ENCODE data around the gene ALG10.
"Not testable (repeated sequence)": the region's sequence is repeated elsewhere in the genome, so short reads cannot be mapped to it uniquely, and the experiment has no call there.

ALG10 gene

GRCh38 chr12:33988197-33988805, 34.0 kb upstream of the ALG10 start:
- no peaks in the 10 kb centered on the region for H3K79me2 ChIP-seq (ENCODE audit: insufficient read depth, low read length)
- no peaks in the 10 kb centered on the region for H3F3A ChIP-seq (ENCODE audit: low read depth)
- TF ChIP-seq CTCF (conservative IDR thresholded peaks at IDR 0.05; ENCODE audit: low read length) (no peak), EZH2phosphoT487 (IDR thresholded peaks at IDR 0.05; ENCODE audit: borderline replicate concordance) (no peak)
- no peaks in the 10 kb centered on the region for H3K36me3 ChIP-seq (ENCODE audit: insufficient read depth, low read length)
- no peaks in the 10 kb centered on the region for H3K9me3 ChIP-seq (ENCODE audit: insufficient read depth, low read depth, low read length)
- H3K4me3 ChIP-seq (ENCODE audit: low read length, poor library complexity, severe bottlenecking): no peak overlapping the region
- H3K4me1 ChIP-seq (ENCODE audit: insufficient read depth, low read length, poor library complexity, severe bottlenecking): no peaks in the 10 kb centered on the region
- H3K27me3 ChIP-seq (ENCODE audit: insufficient read depth, low read length, poor library complexity, severe bottlenecking): no peaks in the 10 kb centered on the region
- no peaks in the 10 kb centered on the region for H3K9me2 ChIP-seq (replicated peaks; ENCODE audit: low read depth, low read length)
- H2AFZ ChIP-seq (ENCODE audit: low read length): no peak overlapping the region
- H3K9ac ChIP-seq (ENCODE audit: low read depth, low read length, poor library complexity, severe bottlenecking): no peak overlapping the region
- H3K4me2 ChIP-seq (ENCODE audit: low read depth, low read length, poor library complexity, severe bottlenecking): no peak overlapping the region
- no peaks in the 10 kb centered on the region for H4K20me1 ChIP-seq (ENCODE audit: insufficient read depth, low read length, poor library complexity, severe bottlenecking)

GRCh38 chr12:33988913-33989312, 33.4 kb upstream of the ALG10 start:
- no peaks in the 10 kb centered on the region for H4K20me1 ChIP-seq (ENCODE audit: insufficient read depth, low read length, poor library complexity, severe bottlenecking)
- H3K9me3 ChIP-seq (ENCODE audit: insufficient read depth, low read depth, low read length): no peaks in the 10 kb centered on the region
- no peaks in the 10 kb centered on the region for H3K4me1 ChIP-seq (ENCODE audit: insufficient read depth, low read length, poor library complexity, severe bottlenecking)
- H3K27me3 ChIP-seq (ENCODE audit: insufficient read depth, low read length, poor library complexity, severe bottlenecking): no peaks in the 10 kb centered on the region
- no peak overlapping the region for H3K4me3 ChIP-seq (ENCODE audit: low read length, poor library complexity, severe bottlenecking)
- no peaks in the 10 kb centered on the region for H3K36me3 ChIP-seq (ENCODE audit: insufficient read depth, low read length)
- H3K4me2 ChIP-seq (ENCODE audit: low read depth, low read length, poor library complexity, severe bottlenecking): no peak overlapping the region
- H3K9ac ChIP-seq (ENCODE audit: low read depth, low read length, poor library complexity, severe bottlenecking): no peak overlapping the region
- no peaks in the 10 kb centered on the region for H3K9me2 ChIP-seq (replicated peaks; ENCODE audit: low read depth, low read length)
- no peaks in the 10 kb centered on the region for H3F3A ChIP-seq (ENCODE audit: low read depth)
- no peaks in the 10 kb centered on the region for H3K79me2 ChIP-seq (ENCODE audit: insufficient read depth, low read length)
- no peak overlapping the region for H2AFZ ChIP-seq (ENCODE audit: low read length)
- TF ChIP-seq EZH2phosphoT487 (IDR thresholded peaks at IDR 0.05; ENCODE audit: borderline replicate concordance) (no peak), CTCF (conservative IDR thresholded peaks at IDR 0.05; ENCODE audit: low read length) (no peak)

- no peak overlapping the region for H2AFZ ChIP-seq (ENCODE audit: low read length)
- H3K4me1 ChIP-seq (ENCODE audit: insufficient read depth, low read length, poor library complexity, severe bottlenecking): no peaks in the 10 kb centered on the region
- H3K9me2 ChIP-seq (replicated peaks; ENCODE audit: low read depth, low read length): no peaks in the 10 kb centered on the region
- H3K4me3 ChIP-seq (ENCODE audit: low read length, poor library complexity, severe bottlenecking): no peak overlapping the region
- H3K9ac ChIP-seq (ENCODE audit: low read depth, low read length, poor library complexity, severe bottlenecking): no peak overlapping the region
- no peak for TF ChIP-seq EZH2phosphoT487 (IDR thresholded peaks at IDR 0.05; ENCODE audit: borderline replicate concordance)
- TF ChIP-seq CTCF (conservative IDR thresholded peaks at IDR 0.05; ENCODE audit: low read length): no peak
- no peaks in the 10 kb centered on the region for H3K79me2 ChIP-seq (ENCODE audit: insufficient read depth, low read length)
- H3K9me3 ChIP-seq (ENCODE audit: insufficient read depth, low read depth, low read length): no peaks in the 10 kb centered on the region
- no peak overlapping the region for H3K4me2 ChIP-seq (ENCODE audit: low read depth, low read length, poor library complexity, severe bottlenecking)
- no peaks in the 10 kb centered on the region for H3K27me3 ChIP-seq (ENCODE audit: insufficient read depth, low read length, poor library complexity, severe bottlenecking)
- H3F3A ChIP-seq (ENCODE audit: low read depth): no peaks in the 10 kb centered on the region
- H4K20me1 ChIP-seq (ENCODE audit: insufficient read depth, low read length, poor library complexity, severe bottlenecking): no peaks in the 10 kb centered on the region
- H3K36me3 ChIP-seq (ENCODE audit: insufficient read depth, low read length): no peaks in the 10 kb centered on the region
These were observed 27.2 kb upstream of the ALG10 start for GRCh38 chr12:33994857-33995808.

- not testable (repeated sequence) for H2AFZ ChIP-seq (ENCODE audit: low read length); H3K27me3 ChIP-seq (ENCODE audit: insufficient read depth, low read length, poor library complexity, severe bottlenecking)
These were observed 13.5 kb upstream of the ALG10 start for GRCh38 chr12:34008835-34009234.

More at GRCh38 chr12:34008835-34009234, 13.5 kb upstream of the ALG10 start:
- H3K36me3 ChIP-seq (ENCODE audit: insufficient read depth, low read length); H3K9ac ChIP-seq (ENCODE audit: low read depth, low read length, poor library complexity, severe bottlenecking); H4K20me1 ChIP-seq (ENCODE audit: insufficient read depth, low read length, poor library complexity, severe bottlenecking); H3K4me2 ChIP-seq (ENCODE audit: low read depth, low read length, poor library complexity, severe bottlenecking); H3K9me2 ChIP-seq (replicated peaks; ENCODE audit: low read depth, low read length); H3K79me2 ChIP-seq (ENCODE audit: insufficient read depth, low read length); H3K9me3 ChIP-seq (ENCODE audit: insufficient read depth, low read depth, low read length); H3K4me1 ChIP-seq (ENCODE audit: insufficient read depth, low read length, poor library complexity, severe bottlenecking); H3K4me3 ChIP-seq (ENCODE audit: low read length, poor library complexity, severe bottlenecking); H3F3A ChIP-seq (ENCODE audit: low read depth): not testable (repeated sequence)

Measured in Loucy (cell line).